Mesenteric fat pad (tissue), 1 donor: ENCODE results near the gene ZNF444. TPM values are rescaled to one million over a fixed set of nuclear protein-coding genes. Genes with fewer than 3 reads are reported as not detected.

Experiments used
- DNase-seq: peaks from one replicate; pipeline ENCODE4 v3.0.0-alpha.2; 2020; ENCODE audit warnings: low spot score
- total RNA-seq: library from RNA; stranded (reverse); fragmentation: NEBNext Ultra II Directional; extraction: Animal tissue kit (Norgen Biotek cat#: 25700); gene quantifications from one replicate; pipeline ENCODE4 v1.2.1, GENCODE V29; 2021
- donor health status: DM: yes; HTN: yes; CAD: no.

The ZNF444 gene
- total RNA-seq, 1 donor from 2014 or later = 17.3 TPM

DNA sequence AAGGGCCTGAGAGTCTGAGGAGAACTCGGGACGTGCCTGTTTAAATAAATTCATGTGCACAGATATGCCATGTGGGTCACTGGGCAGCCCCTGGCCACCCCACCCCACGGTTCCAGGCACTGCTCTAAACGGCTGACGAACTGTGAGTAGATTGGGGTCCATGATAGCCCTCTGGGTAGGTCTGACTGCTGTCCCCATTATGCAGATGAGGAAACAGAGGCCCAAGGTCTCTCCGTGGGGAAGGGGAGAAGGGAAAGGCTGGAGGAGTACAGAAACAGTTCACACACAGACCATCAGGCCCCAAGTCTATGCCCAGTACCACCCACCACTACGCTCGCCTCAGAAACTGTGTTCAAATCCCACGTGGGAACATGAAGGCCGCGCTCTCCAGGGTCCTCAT, 34.1 kb upstream of the ZNF444 start:
- no peak for DNase-seq

DNA sequence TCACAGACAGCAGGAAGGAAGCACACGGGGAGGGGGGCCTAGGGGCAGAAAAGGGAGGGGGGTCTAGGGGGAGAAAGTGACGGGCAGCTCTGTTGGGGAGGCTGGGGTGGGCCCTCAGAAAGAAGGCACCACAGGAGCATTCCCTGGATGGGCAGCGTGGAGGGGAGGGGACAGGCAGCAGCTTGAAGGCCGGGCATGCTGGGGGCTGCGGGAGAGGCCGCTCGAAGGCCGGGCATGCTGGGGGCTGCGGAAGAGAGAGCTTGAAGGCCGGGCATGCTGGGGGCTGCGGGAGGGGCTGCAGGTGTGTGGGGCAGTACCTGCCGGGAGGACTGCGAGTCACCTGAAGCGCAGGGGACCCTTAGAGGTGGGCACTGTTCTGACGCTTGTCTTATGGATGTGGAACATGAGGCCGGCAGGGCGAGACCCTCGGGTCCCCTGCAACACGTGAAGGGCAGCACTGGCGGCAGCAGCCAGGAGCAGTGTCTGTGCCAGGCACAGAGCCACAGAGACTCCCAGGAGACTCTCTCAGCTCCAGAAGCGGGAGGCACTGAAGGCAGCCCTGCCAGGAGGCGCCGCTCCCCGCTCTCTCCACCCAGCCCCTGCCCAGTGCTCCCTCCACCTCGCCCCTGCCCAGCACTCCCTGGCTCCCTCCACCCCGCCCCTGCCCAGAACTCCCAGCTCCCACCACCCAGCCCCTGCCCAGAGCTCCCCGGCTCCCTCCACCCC, 33.3 kb upstream of the ZNF444 start:
- DNase-seq = no peak

DNA sequence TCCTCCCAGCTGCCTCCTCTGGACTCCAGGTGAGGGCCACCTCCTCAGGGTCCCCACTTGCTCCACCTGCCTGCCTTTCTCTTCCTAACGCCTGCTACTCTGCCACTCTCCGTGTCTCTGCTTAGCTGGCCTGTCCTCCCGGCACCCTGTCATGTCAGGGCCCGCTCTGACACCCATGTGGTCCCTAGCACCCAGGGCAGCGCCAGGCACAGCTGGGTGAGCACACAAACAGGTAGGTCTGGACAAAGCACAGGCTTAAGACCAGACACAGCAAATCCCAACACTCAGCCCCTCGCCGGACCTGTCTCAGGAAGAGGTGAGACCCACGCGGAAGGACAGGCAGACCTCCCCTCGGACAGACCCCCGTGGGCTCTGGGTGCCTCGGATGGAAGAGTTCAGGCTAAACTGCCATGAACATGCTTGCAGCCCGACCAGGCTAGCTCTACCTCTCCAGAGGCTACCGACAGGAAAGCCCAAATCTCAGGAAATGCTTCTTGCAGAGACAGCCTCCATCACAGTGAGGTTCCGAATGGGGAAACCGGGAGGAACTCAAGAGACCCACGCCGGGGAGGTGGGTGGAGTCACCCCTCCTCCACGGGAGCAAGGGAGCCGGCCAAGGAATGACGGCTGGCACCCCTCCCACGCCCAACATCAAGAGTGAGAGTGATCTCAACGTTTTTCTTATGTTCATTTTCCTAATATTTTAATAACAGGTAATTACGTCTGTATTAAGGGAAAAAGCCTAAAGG, 32.5 kb upstream of the ZNF444 start:
- DNase-seq = no peak

DNA sequence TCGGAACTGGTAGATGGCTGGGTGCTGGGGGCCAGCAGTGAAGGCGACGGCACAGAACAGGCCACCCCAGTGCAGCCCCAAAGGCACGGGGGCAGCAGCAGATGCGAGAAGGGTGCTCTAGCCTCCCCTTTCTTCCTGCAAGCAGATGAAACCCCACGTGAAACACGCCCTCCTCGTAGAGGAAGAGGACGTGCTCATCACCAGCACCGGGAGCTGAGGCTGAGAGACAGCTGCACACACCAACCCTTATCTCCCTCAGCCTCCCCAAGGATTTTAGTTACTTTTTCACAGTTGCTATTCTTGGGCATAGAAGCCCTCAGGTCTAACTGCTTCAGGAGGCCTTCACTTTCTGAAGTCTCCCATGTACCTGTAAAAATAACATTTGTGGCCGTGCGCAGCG, 31.9 kb upstream of the ZNF444 start:
- no peak for DNase-seq

DNA sequence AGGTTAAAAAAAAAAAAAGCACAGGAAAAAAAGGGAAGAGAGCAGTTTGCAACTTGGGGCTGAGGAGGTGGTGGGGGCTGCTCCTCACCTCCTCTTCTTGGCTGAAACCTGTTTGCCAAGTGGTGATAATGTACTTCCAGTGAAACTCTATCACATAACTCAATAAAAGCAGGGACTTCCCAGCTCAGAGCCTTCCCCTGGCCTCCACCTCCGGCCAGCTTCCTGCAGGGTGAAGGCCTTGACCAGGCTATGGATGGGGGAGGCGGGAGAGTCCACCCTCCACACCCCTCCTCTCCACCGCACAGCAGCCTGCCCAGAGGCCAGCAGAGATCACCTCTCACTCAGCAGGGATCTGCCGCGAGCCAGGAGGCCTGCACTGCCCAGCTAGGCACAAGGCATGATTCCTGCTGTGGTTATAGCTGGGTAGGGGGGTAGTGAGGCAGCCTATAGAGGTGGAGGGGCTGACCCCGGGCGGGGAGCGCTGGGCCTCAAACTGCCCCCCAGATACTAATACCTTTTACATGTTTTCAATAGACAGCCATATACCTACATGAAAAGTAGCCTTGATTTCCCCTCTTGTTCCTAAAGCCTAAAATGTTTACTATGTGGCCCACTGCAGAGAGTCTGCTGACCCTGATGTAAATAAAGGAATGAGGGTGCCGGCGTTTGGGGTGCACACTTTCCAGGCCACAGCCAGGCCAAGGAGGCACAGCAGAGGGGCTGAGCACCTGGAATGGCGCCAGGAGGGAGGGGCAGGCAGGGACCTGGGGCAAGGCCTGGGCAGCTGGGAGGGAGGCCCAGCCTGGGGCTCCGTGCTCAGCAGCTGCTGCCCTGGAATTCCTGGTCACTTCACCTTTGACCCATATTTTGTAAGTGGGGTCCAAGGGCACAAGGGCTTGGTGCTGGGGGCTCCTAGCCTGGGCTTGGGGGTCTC, 30.3 kb upstream of the ZNF444 start:
- no peak for DNase-seq

DNA sequence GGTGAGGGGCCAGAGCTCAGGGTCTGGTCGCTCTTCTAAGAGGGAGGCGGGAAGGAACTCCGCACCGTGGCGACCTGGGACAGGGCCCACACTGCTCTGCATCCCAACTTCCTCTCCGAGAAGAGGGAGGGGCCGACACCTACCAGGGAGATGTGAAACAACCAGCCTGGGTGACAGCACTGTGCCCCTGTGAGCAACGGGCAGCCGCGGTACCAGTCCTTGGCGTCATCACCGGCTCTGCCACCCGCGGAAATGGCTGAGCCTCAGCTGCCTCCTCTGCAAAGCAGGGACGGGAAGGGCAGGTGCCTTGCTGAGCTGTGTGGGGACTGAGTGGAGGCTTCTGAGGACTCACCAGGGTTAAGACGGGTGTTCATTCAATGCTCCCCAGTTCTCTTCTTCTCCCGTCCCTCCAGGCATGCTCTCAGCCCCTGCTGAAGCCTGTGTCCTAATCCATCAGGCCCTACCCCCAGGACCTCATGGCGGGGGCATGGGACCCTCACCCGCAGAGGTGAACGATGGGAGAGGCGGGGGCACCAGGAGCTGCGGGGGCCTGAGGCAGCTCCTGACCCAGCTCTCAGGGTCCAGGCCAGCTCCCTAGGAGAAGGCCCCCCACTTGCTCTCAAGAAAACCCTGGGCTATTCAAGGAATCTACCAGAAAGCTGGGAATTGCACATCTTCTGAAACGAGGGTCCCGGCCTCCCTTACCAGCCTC, 29.3 kb upstream of the ZNF444 start:
- DNase-seq = no peak

DNA sequence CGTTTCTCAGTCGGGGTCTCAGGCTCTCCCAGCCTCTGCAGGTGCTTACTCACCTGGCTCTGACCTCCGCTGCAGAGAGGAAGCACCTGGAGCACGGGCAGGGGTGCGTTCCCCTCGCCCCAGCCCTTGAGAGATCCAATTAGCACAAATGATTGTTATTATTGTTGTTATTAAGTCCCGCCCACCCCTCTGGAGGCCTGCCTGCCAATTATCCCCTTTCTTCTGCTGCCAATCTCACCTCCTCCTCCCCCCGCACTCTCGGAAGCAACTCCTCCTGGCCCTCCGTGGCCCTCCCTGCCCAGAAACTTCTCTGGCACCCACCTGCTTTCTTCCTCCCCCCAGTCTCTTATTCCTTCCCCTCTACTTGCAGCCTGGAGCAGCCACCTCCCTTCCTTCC, 28.8 kb upstream of the ZNF444 start:
- no peak for DNase-seq

DNA sequence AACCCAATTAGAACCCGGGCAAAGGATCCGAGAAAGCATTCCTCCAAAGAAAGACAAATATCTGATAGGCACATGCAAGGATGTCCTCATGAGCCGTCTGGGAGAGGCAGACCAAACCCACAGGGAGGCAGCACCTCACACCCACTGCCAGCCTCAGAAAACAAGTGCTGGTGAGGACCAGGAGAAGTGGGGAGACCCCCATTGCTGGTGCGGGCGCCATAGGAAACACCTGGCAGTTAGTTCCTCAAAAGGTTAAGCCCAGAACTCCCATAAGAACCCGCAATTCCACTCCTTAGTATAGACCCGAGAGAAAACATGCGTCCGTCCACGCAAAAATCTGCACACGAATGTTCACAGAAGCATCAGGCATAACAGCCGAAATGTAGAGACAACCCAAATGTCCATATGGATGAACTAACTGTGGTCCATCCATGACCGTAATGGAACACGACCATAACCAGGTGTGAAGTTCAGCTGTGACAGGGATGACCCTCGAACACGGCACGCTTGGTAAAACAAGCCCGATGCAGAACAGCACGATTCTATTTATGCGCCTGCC, 27.9 kb upstream of the ZNF444 start:
- DNase-seq = no peak

DNA sequence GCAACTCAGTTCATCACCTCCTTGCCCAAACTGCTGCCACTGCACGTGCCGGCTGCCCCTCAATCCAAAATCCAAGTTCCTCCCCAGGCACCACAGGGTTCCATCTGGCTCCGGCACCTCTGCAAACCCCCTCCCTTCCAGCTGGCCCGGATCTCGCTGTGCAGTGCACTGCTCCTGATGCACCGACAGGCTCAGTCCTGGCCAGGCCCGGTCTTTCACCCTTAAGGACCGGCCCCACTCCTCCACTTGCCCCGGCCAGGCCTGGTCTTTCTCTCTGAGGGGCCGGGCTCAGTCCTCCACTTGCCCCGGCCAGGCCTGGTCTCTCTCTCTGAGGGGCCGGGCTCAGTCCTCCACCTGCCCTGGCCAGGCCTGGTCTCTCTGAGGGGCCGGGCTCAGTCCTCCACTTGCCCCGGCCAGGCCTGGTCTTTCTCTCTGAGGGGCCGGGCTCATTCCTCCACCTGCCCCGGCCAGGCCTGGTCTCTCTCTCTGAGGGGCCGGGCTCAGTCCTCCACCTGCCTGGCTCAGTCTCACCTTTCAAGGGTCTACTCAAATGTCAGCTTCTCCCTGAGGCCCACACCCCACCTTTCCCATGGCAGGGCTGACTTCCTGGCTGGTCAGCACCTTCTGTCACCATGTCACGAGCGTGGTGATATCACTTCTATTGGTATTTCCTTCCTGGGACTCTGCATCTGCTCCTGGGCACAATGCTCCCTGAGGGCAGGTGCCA, 26.9 kb upstream of the ZNF444 start:
- no peak for DNase-seq

DNA sequence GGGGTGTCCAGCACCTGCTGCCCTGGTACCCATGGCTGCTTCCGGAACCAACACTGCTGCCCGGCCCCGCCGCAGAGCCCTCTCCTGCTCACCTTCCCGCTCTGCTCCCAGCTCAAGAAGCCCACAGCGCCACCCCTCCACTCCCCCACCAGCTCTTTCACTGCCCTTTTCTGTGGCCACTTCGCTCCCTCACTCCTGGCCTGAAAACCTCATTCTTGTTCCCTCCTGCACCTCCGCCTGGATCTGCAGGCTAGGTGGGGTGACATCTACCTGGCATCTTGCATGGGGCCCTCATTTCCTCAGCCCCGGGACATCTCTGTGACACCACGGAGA, 26.3 kb upstream of the ZNF444 start:
- DNase-seq = no peak

DNA sequence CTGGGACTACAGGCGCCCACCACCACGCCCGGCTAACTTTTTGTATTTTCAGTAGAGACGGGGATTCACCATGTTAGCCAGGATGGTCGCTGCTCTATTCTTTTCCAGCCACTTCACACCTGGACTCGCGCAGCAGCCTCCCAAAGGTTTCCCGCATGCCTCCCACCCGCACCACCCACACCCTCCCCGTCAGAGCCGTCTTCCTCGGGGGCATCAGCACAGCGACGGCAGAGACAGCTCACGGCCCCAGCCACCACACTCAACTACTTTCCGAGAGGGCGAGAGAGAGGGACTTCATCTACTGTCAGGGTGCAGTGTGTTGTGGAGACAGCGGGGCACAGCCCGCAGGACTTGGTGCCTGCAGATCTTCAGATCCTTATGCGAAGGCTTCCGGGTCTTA, 25.6 kb upstream of the ZNF444 start:
- no peak for DNase-seq

DNA sequence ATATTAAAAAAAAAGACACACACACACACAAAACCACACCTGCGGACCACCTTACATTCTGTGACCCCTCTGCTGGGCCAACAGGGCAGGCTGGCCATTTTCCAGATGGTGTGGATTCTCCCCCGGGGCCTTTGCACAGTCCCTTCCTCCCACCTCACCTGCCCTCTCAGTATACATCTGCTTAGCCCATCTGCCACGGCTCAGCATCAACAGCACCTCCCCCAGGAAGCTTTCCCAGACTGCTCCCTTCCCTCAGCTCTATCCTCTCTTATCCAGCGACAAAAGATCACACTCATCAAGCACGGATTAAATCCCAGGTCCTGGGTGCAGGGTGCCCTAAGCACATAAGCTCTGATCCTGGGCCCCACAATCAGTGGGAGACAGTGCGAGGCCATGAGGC, 24.5 kb upstream of the ZNF444 start:
- DNase-seq = no peak

DNA sequence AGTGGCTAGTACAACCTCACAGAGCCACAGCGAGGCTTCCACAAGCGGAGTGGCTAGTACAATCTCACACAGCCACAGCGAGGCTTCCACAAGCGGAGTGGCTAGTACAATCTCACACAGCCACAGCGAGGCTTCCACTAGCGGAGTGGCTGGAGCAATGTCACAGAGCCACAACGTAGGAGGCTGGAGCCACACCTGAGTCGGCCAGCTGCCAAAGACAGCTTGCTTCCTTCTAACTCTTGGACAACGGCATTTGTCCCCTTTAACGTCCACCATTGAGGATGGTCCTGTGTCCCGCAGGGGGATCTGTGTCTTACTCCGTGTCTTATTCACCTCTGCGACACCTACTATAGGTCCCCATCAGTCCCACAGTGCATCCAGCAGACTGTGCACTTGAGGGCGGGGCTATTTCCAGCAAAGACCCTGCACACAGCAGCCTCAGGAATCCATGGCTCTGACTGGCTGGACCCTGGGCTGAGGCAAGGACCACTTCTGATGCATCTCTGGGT, 23.7 kb upstream of the ZNF444 start:
- DNase-seq = no peak

DNA sequence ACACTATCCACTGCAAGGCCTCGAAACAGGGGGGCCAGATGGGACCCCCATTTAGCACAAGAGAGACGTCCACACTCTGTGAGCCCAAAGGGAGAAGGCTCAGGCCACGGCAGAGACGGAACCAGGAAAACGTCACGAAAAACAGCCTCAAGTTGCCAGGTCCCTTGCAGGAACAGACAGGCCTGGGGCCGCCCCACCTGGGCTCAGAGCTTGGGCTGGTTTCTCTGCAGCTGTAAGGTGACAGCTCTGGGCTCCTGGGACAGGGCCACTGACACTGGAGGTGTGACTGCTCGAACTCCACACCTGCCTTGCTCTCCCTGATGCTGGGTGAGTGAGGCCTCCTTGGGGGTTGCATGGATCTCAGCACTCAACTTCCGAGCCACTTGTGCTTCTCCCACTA, 23.2 kb upstream of the ZNF444 start:
- DNase-seq = no peak

DNA sequence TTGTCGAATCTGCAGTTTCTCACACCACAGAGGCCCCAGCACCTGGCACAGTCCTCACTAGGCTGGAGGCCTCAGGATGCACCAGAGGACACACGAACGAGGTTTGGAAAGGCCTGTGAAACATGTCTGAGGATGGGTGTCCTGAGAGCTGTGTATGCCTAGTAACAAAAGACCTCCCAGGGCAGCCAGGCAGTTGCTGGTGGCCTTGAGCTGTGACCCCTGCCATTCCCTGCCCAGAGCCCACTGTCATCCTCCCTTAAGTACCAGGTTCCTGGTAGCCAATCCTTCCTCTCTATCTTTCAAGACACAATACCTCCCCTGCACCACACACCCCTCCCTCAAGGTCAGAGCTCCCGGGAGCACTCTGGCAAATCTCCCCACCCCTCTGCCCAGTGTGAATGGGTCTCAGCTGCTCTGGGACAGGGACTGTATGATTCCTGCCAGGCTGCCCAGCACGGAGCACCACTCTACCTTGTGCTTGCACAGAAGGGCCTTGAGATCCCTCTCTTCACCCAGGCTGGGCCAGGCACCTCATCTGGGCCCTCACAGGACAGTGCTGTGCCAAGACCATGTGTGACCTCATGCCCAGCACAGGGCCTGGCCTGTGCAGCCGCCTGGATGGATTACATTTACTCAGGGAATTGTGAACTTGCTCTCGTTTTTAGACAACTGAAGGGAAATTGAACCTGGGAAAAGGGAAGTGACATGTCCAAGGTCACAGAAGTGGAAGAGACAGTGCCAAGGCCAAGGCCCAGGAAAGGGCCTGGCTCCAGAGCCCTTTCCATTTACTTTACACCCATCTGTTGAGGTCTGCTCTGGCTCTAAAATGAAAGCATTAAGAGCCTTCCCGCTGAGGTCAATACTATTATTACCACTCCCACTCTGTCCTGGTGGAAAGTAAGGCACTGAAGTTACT, 22.2 kb upstream of the ZNF444 start:
- DNase-seq = no peak

DNA sequence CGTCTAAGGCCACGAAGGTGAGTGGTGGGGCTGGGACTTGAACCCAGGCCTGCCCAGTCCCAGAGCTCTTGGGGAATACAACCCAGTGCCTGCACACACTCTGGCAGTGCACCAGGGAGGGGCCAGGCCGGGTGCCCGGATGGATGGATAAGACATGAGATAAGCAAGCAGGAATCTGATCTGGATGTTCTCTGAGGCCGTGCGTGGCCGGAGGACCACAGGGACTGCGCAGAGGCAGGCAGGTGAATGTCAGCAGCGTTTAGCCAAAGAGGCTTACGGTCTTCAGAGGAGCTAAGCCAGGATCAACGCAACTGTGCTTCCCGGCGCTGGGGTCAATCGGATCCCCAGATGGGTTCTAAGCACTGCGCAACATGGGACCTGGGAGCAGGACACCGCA, 21.5 kb upstream of the ZNF444 start:
- DNase-seq = no peak

DNA sequence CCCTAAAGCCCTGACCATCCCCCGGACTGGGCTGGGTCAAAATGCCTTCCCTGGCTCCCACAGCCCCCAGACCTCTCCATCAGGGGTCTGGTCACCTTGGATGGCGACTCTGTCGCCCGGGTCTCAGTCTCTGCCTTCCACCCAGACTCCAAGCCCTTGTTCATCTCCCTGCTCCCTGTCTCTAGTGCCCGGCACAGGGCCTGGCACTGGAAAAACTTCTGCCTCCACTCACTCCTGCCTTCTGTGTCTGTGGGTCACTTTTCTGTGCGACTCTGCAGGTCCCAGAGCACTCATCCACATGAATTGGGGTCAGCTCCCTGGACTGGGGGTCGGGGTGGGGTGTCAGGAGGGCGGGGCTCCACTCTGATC, 21.1 kb upstream of the ZNF444 start:
- DNase-seq = no peak

DNA sequence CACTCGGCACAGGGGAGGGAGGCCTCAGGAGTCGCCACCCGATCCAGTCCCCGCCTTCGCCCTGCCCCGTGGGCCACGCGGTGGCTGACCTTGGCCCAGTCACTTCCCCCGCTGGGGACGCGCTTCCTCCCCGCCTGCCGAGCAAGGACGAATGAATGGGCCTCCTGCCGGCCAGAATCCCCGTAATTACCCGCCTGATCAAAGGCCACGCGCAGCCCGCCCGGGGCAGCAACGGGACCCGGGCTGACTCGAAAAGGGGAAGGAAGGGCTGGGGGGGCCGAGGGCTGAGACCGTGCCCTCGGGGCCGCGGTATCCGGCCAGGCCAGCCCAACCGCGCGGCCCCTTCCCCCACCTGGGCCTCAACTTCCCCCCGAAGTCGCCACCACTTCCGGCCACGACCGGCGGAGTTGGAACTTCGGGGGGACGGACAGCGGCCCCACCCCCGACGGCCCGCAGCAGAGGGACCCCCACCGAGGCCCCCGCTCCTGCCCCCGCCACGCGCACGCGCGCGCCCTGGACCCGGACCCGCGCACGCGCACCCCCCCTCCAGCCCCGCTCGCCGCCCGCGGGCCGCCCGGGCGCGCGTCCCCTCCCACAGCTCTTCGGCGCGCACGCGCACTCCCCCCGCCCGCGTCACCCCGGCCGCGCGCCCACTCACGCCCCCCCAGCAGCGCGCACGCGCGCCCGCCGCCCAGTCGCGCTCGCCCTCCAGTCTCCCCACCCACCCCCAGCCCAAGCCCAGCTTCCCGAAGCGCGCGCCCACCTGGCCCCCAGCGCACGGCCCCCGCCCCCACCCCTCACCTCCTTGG, 20.5 kb upstream of the ZNF444 start:
- peak; percentile 95 for DNase-seq
